Astrocyte (in vitro differentiated cells and primary cell): Measurements from ENCODE around the gene PPIG. TPM values are rescaled to one million over a fixed set of nuclear protein-coding genes. Genes with fewer than 3 reads are reported as not detected.
"Not testable (repeated sequence)": the region's sequence is repeated elsewhere in the genome, so short reads cannot be mapped to it uniquely, and the experiment has no call there.

ENCODE experiments used
- DNase-seq: peaks from one replicate; pipeline ENCODE4 v3.0.0-alpha.2; 2010; ENCODE audit warnings: low read depth
- FAIRE-seq: peaks from 2 replicates; lab custom pipeline; 2011; peaks lifted over from hg19 to GRCh38; lab: Jason Lieb, UNC
- H2AFZ ChIP-seq: 2 replicates; pipeline ENCODE4 v1.6.0; 2012; ENCODE audit warnings: low read depth, low read length, inconsistent platforms
- H3K27ac ChIP-seq: 2 replicates; pipeline ENCODE4 v1.5.1; 2011; ENCODE audit warnings: low read depth, low read length, inconsistent platforms
- H3K27me3 ChIP-seq: 2 replicates; pipeline ENCODE4 v1.6.0; 2011; ENCODE audit warnings: low read length, inconsistent platforms; ENCODE audit not compliant: insufficient read depth
- H3K36me3 ChIP-seq: 2 replicates; pipeline ENCODE4 v1.5.1; 2011; ENCODE audit warnings: low read length, inconsistent platforms; ENCODE audit not compliant: insufficient read depth
- H3K4me1 ChIP-seq: 2 replicates; pipeline ENCODE4 v1.5.1; 2011; ENCODE audit warnings: low read length, inconsistent platforms; ENCODE audit not compliant: insufficient read depth
- H3K4me2 ChIP-seq: 2 replicates; pipeline ENCODE4 v1.6.0; 2012; ENCODE audit warnings: low read length, inconsistent platforms
- H3K4me3 ChIP-seq: 2 replicates; pipeline ENCODE4 v1.5.1; 2011; ENCODE audit warnings: low read depth, mild to moderate bottlenecking, low read length, inconsistent platforms; ENCODE audit not compliant: insufficient read depth
- H3K79me2 ChIP-seq: 2 replicates; pipeline ENCODE4 v1.6.0; 2012; ENCODE audit warnings: mild to moderate bottlenecking, low read length, inconsistent platforms; ENCODE audit not compliant: insufficient read depth
- H3K9ac ChIP-seq: 2 replicates; pipeline ENCODE4 v1.6.0; 2012; ENCODE audit warnings: mild to moderate bottlenecking, low read length, inconsistent platforms
- H3K9me3 ChIP-seq: 2 replicates; pipeline ENCODE4 v1.5.1; 2012; ENCODE audit warnings: low read depth, mild to moderate bottlenecking, low read length, inconsistent platforms; ENCODE audit not compliant: insufficient read depth
- H4K20me1 ChIP-seq: 2 replicates; pipeline ENCODE4 v1.6.0; 2012; ENCODE audit warnings: low read length, inconsistent platforms; ENCODE audit not compliant: insufficient read depth
- H3K27ac Mint-ChIP-seq: one replicate; pipeline ENCODE4 v1.8.0; 2021; ENCODE audit warnings: mild to moderate bottlenecking, mixed read lengths; ENCODE audit not compliant: unreplicated experiment
- H3K27me3 Mint-ChIP-seq: one replicate; pipeline ENCODE4 v1.8.0; 2021; ENCODE audit warnings: low read depth, mixed read lengths; ENCODE audit not compliant: unreplicated experiment
- H3K36me3 Mint-ChIP-seq: one replicate; pipeline ENCODE4 v1.8.0; 2021; ENCODE audit warnings: low read depth, mixed read lengths; ENCODE audit not compliant: unreplicated experiment
- H3K4me1 Mint-ChIP-seq: one replicate; pipeline ENCODE4 v1.8.0; 2021; ENCODE audit warnings: low read depth, mixed read lengths; ENCODE audit not compliant: unreplicated experiment
- H3K4me3 Mint-ChIP-seq: one replicate; pipeline ENCODE4 v1.8.0; 2021; ENCODE audit warnings: mild to moderate bottlenecking, moderate library complexity, mixed read lengths; ENCODE audit not compliant: unreplicated experiment
- H3K9me3 Mint-ChIP-seq: one replicate; pipeline ENCODE4 v1.8.0; 2021; ENCODE audit warnings: mild to moderate bottlenecking, mixed read lengths; ENCODE audit not compliant: unreplicated experiment
- CTCF ChIP-seq: IDR thresholded peaks from 2 replicates; pipeline ENCODE4 v1.5.1; 2011; ENCODE audit warnings: low read depth, mild to moderate bottlenecking, inconsistent platforms, low read length, moderate library complexity; ENCODE audit not compliant: insufficient read depth
- EZH2 ChIP-seq: IDR thresholded peaks from 2 replicates; pipeline ENCODE4 v1.6.1; 2012; ENCODE audit warnings: mild to moderate bottlenecking, low read length, inconsistent platforms; ENCODE audit not compliant: insufficient read depth
- total RNA-seq: library from RNA; stranded (reverse); gene quantifications from 2 replicates; pipeline ENCODE4 v1.2.1, GENCODE V29; 2021

PPIG gene
- total RNA-seq, 1 donor from 2014 or later = 40.2 TPM

GRCh38 chr2:169585673-169586072 is 1.5 kb downstream of the PPIG start:
- Histone ChIP-seq H3K4me2 (peak overlapping the region; percentile 92), H3K27ac (peak overlapping the region; percentile 96), H3K4me3 (peak overlapping the region; percentile 95), H3K27me3 (no peaks in the 10 kb centered on the region), H4K20me1 (peaks cover 25% of the 10 kb centered on the region), H3K79me2 (peaks cover 68% of the 10 kb centered on the region), H3K4me1 (peaks cover 6% of the 10 kb centered on the region), H3K9ac (peak overlapping the region; percentile 97), H3K9me3 (no peaks in the 10 kb centered on the region), H3K36me3 (no peaks in the 10 kb centered on the region), H2AFZ (no peak overlapping the region)
- peak; percentile 1 for DNase-seq
- Mint-ChIP-seq H3K27me3 (no peaks in the 10 kb centered on the region), H3K4me1 (peaks cover 6% of the 10 kb centered on the region), H3K27ac (peak overlapping the region; percentile 99), H3K36me3 (peaks cover 2% of the 10 kb centered on the region), H3K9me3 (no peaks in the 10 kb centered on the region), H3K4me3 (peak overlapping the region; percentile 99)
- FAIRE-seq = no peak
- TF ChIP-seq EZH2 = no peak

- H3K4me3 Mint-ChIP-seq = no peak overlapping the region
- Histone ChIP-seq H3K4me2 (no peak overlapping the region), H3K4me3 (no peak overlapping the region), H3K27ac (no peak overlapping the region), H3K4me1 (peaks cover 6% of the 10 kb centered on the region), H3K79me2 (peaks cover 97% of the 10 kb centered on the region), H3K9me3 (no peaks in the 10 kb centered on the region), H4K20me1 (peaks cover 32% of the 10 kb centered on the region), H2AFZ (no peak overlapping the region), H3K9ac (no peak overlapping the region), H3K27me3 (no peaks in the 10 kb centered on the region), H3K36me3 (no peaks in the 10 kb centered on the region)
- peaks cover 6% of the 10 kb centered on the region for H3K4me1 Mint-ChIP-seq
- DNase-seq (no peak), FAIRE-seq (no peak)
- H3K36me3 Mint-ChIP-seq = no peaks in the 10 kb centered on the region
- TF ChIP-seq EZH2 (no peak), CTCF (no peak)
- no peak overlapping the region for H3K27ac Mint-ChIP-seq
- no peaks in the 10 kb centered on the region for H3K27me3 Mint-ChIP-seq
- no peaks in the 10 kb centered on the region for H3K9me3 Mint-ChIP-seq
Measured at GRCh38 chr2:169590804-169591203, 6.7 kb downstream of the PPIG start.

DNA sequence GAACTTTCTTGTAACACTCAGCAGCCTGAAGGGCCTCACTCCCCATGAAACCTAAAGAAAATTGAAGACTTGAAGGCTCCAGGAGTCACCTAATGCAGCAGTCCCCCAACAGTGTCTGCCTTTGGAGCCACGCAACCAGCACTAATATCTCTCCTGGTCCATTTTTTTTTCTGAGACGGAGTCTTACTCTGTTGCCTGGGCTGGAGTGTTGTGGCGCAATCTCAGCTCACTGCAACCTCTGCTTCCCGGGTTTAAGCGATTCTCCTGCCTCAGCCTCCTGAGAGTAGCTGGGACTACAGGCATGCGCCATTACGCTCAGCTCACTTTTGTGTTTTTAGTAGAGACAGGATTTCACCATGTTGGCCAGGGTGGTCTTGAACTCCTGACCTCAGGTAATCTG is 12.4 kb downstream of the PPIG start:
- not testable (repeated sequence) for DNase-seq, H3K4me3 Mint-ChIP-seq, H3K9ac ChIP-seq, FAIRE-seq, H3K27ac ChIP-seq, H3K9me3 ChIP-seq, H3K4me1 ChIP-seq, H3K4me1 Mint-ChIP-seq, H3K27me3 Mint-ChIP-seq, H3K27me3 ChIP-seq, H3K36me3 ChIP-seq, H3K4me3 ChIP-seq, H3K36me3 Mint-ChIP-seq, H2AFZ ChIP-seq, H3K9me3 Mint-ChIP-seq, H3K4me2 ChIP-seq
- peak overlapping the region; percentile 24 for H3K27ac Mint-ChIP-seq
- Histone ChIP-seq H3K79me2 (peaks cover 95% of the 10 kb centered on the region), H4K20me1 (peaks cover 46% of the 10 kb centered on the region)

GRCh38 chr2:169598982-169599381 is 14.8 kb downstream of the PPIG start:
- DNase-seq (no peak), FAIRE-seq (no peak)
- Mint-ChIP-seq H3K9me3 (no peaks in the 10 kb centered on the region), H3K4me1 (no peaks in the 10 kb centered on the region), H3K4me3 (no peak overlapping the region), H3K27ac (no peak overlapping the region), H3K36me3 (no peaks in the 10 kb centered on the region), H3K27me3 (no peaks in the 10 kb centered on the region)
- H3K9me3 ChIP-seq = no peaks in the 10 kb centered on the region
- no peak overlapping the region for H3K27ac ChIP-seq
- H4K20me1 ChIP-seq = peaks cover 47% of the 10 kb centered on the region
- H3K79me2 ChIP-seq = peaks cover 97% of the 10 kb centered on the region
- H3K9ac ChIP-seq = no peak overlapping the region
- no peaks in the 10 kb centered on the region for H3K27me3 ChIP-seq
- no peak overlapping the region for H3K4me3 ChIP-seq
- no peaks in the 10 kb centered on the region for H3K36me3 ChIP-seq
- no peak overlapping the region for H3K4me2 ChIP-seq
- TF ChIP-seq CTCF (no peak), EZH2 (no peak)
- H3K4me1 ChIP-seq = no peaks in the 10 kb centered on the region
- H2AFZ ChIP-seq = no peak overlapping the region
